CD4-positive, alpha-beta T cell (primary cell): ENCODE results near the gene TMEM229B. TPM values are rescaled to one million over a fixed set of nuclear protein-coding genes. Genes with fewer than 3 reads are reported as not detected.
"Not testable (repeated sequence)": the region's sequence is repeated elsewhere in the genome, so short reads cannot be mapped to it uniquely, and the experiment has no call there.

Experiments used
- ATAC-seq: fragments of 200-7000 bp; cut with Tn5 transposase; one replicate; pipeline ENCODE4 v1.10.0; 2022; ENCODE audit warnings: mild to moderate bottlenecking; ENCODE audit not compliant: poor library complexity
- CTCF ChIA-PET: fragments of 350-600 bp; sonication (Branson Sonifier 250); formaldehyde crosslinking; loops from one replicate; lab custom pipeline; 2021; ENCODE audit warnings: antibody characterized with exemption, inconsistent platforms; lab: Charles Lee
- POLR2A ChIA-PET: fragments of 350-600 bp; sonication (Branson Sonifier 250); formaldehyde crosslinking; loops from one replicate; lab custom pipeline; 2021; ENCODE audit warnings: antibody characterized with exemption, inconsistent platforms; lab: Charles Lee
- DNase-seq, 14 experiments: peaks; one replicate each; pipeline ENCODE4 v3.0.0-alpha.2; 2013 to 2020; ENCODE audit warnings: mixed read lengths in 2 of 14
- H3K27ac ChIP-seq, 2 donors: one replicate each; pipeline versions ENCODE4 v1.5.1 to v1.7.0; 2013; ENCODE audit warnings: low read length in 2 of 2, low read depth in 1 of 2, mild to moderate bottlenecking in 1 of 2
- H3K27me3 ChIP-seq, 2 experiments: 1 replicate in 1 of 2; 2 replicates in 1 of 2; pipeline versions ENCODE4 v1.6.1 to v1.7.0; 2013; ENCODE audit warnings: low read length in 2 of 2, control low read depth in 1 of 2, mild to moderate bottlenecking in 1 of 2, moderate library complexity in 1 of 2; ENCODE audit not compliant: insufficient read depth in 2 of 2, control insufficient read depth in 1 of 2
- H3K36me3 ChIP-seq: one replicate; pipeline ENCODE4 v1.6.1; 2013; ENCODE audit warnings: low read length, control low read depth; ENCODE audit not compliant: insufficient read depth
- H3K4me1 ChIP-seq: one replicate; pipeline ENCODE4 v1.6.1; 2013; ENCODE audit warnings: low read length, control low read depth; ENCODE audit not compliant: insufficient read depth
- H3K4me3 ChIP-seq: one replicate; pipeline ENCODE4 v1.5.1; 2013; ENCODE audit warnings: mild to moderate bottlenecking, low read length, moderate library complexity
- H3K9me3 ChIP-seq, 2 experiments: 1 replicate in 1 of 2; 2 replicates in 1 of 2; pipeline versions ENCODE4 v1.6.1 to v1.7.0; 2013; ENCODE audit warnings: low read length in 2 of 2, mild to moderate bottlenecking in 2 of 2, control low read depth in 1 of 2, moderate library complexity in 1 of 2; ENCODE audit not compliant: control insufficient read depth in 1 of 2, insufficient read depth in 1 of 2
- H3K27ac Mint-ChIP-seq: one replicate; pipeline ENCODE4 v1.8.0; 2020; ENCODE audit warnings: mixed read lengths
- H3K27me3 Mint-ChIP-seq: one replicate; pipeline ENCODE4 v1.8.0; 2021; ENCODE audit warnings: mixed read lengths
- H3K36me3 Mint-ChIP-seq: one replicate; pipeline ENCODE4 v1.8.0; 2021; ENCODE audit warnings: low read depth, mixed read lengths
- H3K4me1 Mint-ChIP-seq: one replicate; pipeline ENCODE4 v1.8.0; 2021; ENCODE audit warnings: low read depth, mixed read lengths
- H3K4me3 Mint-ChIP-seq: one replicate; pipeline ENCODE4 v1.8.0; 2020; ENCODE audit warnings: mild to moderate bottlenecking, mixed read lengths
- H3K9me3 Mint-ChIP-seq: one replicate; pipeline ENCODE4 v1.8.0; 2020; ENCODE audit warnings: mixed read lengths
- CTCF ChIP-seq: fragments of 200-600 bp; IDR thresholded peaks from one replicate; pipeline ENCODE4 v1.8.0; 2022; ENCODE audit warnings: antibody characterized with exemption, mild to moderate bottlenecking
- intact Hi-C, 2 experiments: fragments of 100-400 bp; cut with DNase I in 1 of 2; cut with micrococcal nuclease in 1 of 2; formaldehyde crosslinking; loops; one replicate each; pipeline versions ENCODE4 v1.15.1 to v1.9.0; 2023 to 2025; cut with DNase I, micrococcal nuclease
- total RNA-seq, 174 experiments: library from RNA in 2 of 174; stranded (reverse) in 2 of 174; gene quantifications; one replicate each; pipeline ENCODE4 v1.2.3 and lab custom pipeline; 2021 to 2026

TMEM229B gene
- total RNA-seq, 2 experiments from 2014 or later: 7.1 to 9.1 TPM

GRCh38 chr14:67457782-67458181, 30.7 kb downstream of the TMEM229B start:
- Mint-ChIP-seq H3K4me3 (no peak overlapping the region), H3K27me3 (no peaks in the 10 kb centered on the region), H3K9me3 (no peaks in the 10 kb centered on the region), H3K4me1 (no peaks in the 10 kb centered on the region), H3K36me3 (no peaks in the 10 kb centered on the region), H3K27ac (no peak overlapping the region)
- CTCF ChIA-PET: no interaction called here
- Histone ChIP-seq H3K27me3 (no peaks in the 10 kb centered on the region), H3K4me1 (no peaks in the 10 kb centered on the region), H3K9me3 (no peaks in the 10 kb centered on the region), H3K27ac (no peak overlapping the region), H3K4me3 (no peak overlapping the region), H3K36me3 (no peaks in the 10 kb centered on the region)
- intact Hi-C loops: no loop called here
- no peak for TF ChIP-seq CTCF
- POLR2A ChIA-PET: no interaction called here
- DNase-seq: no peak
- ATAC-seq: no peak

DNA sequence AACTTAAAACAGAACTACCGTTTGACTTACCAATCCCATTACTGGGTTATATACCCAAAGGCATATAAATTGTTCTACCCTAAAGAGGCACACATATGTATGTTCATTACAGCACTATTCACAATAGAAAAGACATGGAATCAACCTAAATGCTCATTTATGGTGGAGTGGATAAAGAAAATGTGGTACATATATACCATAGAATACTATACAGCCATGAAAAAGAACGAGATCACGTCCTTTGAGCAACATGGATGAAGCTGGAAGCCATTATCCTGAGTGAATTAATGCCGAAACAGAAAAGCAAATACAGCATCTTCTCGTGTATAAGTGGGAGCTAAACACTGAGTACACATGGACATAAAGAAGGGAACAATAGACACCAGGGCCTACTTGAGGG, 31.8 kb downstream of the TMEM229B start:
- ChIA-PET POLR2A (no interaction called here), CTCF (no interaction called here)
- H3K4me1 ChIP-seq: no peaks in the 10 kb centered on the region
- Mint-ChIP-seq H3K27me3 (no peaks in the 10 kb centered on the region), H3K36me3 (no peaks in the 10 kb centered on the region), H3K27ac (no peak overlapping the region), H3K4me3 (no peak overlapping the region), H3K4me1 (no peaks in the 10 kb centered on the region), H3K9me3 (no peaks in the 10 kb centered on the region)
- no peaks in the 10 kb centered on the region for H3K36me3 ChIP-seq
- intact Hi-C loops: no loop called here
- DNase-seq: no peak
- H3K27ac ChIP-seq: no peak overlapping the region
- no peaks in the 10 kb centered on the region for H3K27me3 ChIP-seq
- no peaks in the 10 kb centered on the region for H3K9me3 ChIP-seq
- TF ChIP-seq CTCF: no peak
- H3K4me3 ChIP-seq: no peak overlapping the region
- no peak for ATAC-seq

- Mint-ChIP-seq H3K9me3 (no peaks in the 10 kb centered on the region), H3K27ac (no peak overlapping the region), H3K4me1 (no peaks in the 10 kb centered on the region), H3K4me3 (no peak overlapping the region), H3K36me3 (no peaks in the 10 kb centered on the region), H3K27me3 (no peaks in the 10 kb centered on the region)
- DNase-seq: no peak
- peaks cover 0 to 4% of the 10 kb centered on the region in 2 experiments for H3K9me3 ChIP-seq
- POLR2A ChIA-PET: interaction anchor here (0.6 to 1.4 kb wide), 2 partner anchors 13 to 80 kb away, joined by 3 to 4 read pairs; no protein-coding TSS in a partner anchor
- no peak for TF ChIP-seq CTCF
- H3K4me3 ChIP-seq: no peak overlapping the region
- H3K27ac ChIP-seq: no peak overlapping the region
- CTCF ChIA-PET: no interaction called here
- H3K36me3 ChIP-seq: no peaks in the 10 kb centered on the region
- intact Hi-C loops: no loop called here
- no peak for ATAC-seq
- H3K4me1 ChIP-seq: no peaks in the 10 kb centered on the region
- no peaks in the 10 kb centered on the region for H3K27me3 ChIP-seq
Measured at GRCh38 chr14:67453575-67454300, 34.8 kb downstream of the TMEM229B start.

DNA sequence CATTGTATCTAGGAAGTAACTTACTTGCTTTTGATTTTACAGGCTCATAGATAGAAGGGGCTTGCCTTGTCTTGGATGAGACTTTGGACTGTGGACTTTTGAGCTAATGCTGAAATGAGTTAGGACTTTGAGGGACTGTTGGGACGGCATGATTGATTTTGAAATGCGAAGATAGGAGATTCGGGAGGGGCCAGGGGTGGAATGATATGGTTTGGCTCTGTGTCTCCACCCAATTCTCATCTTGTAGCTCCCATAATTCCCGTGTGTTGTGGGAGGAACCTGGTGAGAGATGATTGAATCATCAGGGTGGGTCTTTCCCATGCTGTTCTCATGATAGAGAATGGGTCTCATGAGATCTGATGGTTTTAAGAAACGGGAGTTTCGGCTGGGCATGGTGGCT, 36.9 kb downstream of the TMEM229B start:
- H3K9me3 ChIP-seq, H3K4me1 ChIP-seq, H3K27me3 ChIP-seq, H3K4me1 Mint-ChIP-seq, H3K27ac ChIP-seq, DNase-seq, H3K4me3 Mint-ChIP-seq, H3K27me3 Mint-ChIP-seq, H3K4me3 ChIP-seq, CTCF ChIA-PET, H3K27ac Mint-ChIP-seq, H3K9me3 Mint-ChIP-seq, POLR2A ChIA-PET, H3K36me3 Mint-ChIP-seq, intact Hi-C loops, ATAC-seq, H3K36me3 ChIP-seq: not testable (repeated sequence)
